Activated CD4-positive, alpha-beta T cell treated with anti-CD3 and anti-CD28 coated beads for 4 hours (primary cell): Measurements from ENCODE around the gene WDR18.
"Not testable (repeated sequence)": the region's sequence is repeated elsewhere in the genome, so short reads cannot be mapped to it uniquely, and the experiment has no call there.

Source experiments
- DNase-seq, 2 donors: peaks; one replicate each; pipeline ENCODE4 v3.0.0-alpha.2; 2020

WDR18 gene

GRCh38 chr19:1025080-1025479 lies 40.9 kb downstream of the WDR18 start:
- DNase-seq = not testable (repeated sequence)

GRCh38 chr19:1025960-1026782 lies 42.0 kb downstream of the WDR18 start, which contains the start of gene CNN2:
TSS of gene CNN2 (plus strand) at chr19:1026608. CDS start at chr19:1026662, 54 bp downstream.
- DNase-seq = peak; percentile 59 to 60

GRCh38 chr19:1026783-1027649 lies 42.9 kb downstream of the WDR18 start:
- DNase-seq = no peak

- DNase-seq = no peak
These were observed 43.5 kb downstream of the WDR18 start for GRCh38 chr19:1027650-1028061.

- DNase-seq = peak in 1 of 2 donors; percentile 57
These were observed 44.1 kb downstream of the WDR18 start for GRCh38 chr19:1028062-1028926.

GRCh38 chr19:1032264-1032867 lies 48.2 kb downstream of the WDR18 start:
- no peak for DNase-seq

- DNase-seq = no peak
These were observed 52.0 kb downstream of the WDR18 start for GRCh38 chr19:1035998-1036621.

- no peak for DNase-seq
These were observed 53.5 kb downstream of the WDR18 start for GRCh38 chr19:1037621-1038064.

- DNase-seq = no peak
These were observed 55.0 kb downstream of the WDR18 start for GRCh38 chr19:1038978-1039645.

GRCh38 chr19:1039646-1040475 lies 55.7 kb downstream of the WDR18 start, which contains the start of gene ABCA7:
TSS of gene ABCA7 (plus strand) at chr19:1040107. CDS start at chr19:1041362, 1,255 bp downstream.
- DNase-seq = peak; percentile 97 to 100

- peak; percentile 87 to 90 for DNase-seq
These were observed 56.5 kb downstream of the WDR18 start for GRCh38 chr19:1040476-1041271.

GRCh38 chr19:1041272-1041834 lies 57.2 kb downstream of the WDR18 start:
- no peak for DNase-seq

GRCh38 chr19:1041835-1042685 lies 57.9 kb downstream of the WDR18 start:
- no peak for DNase-seq

GRCh38 chr19:1042689-1043511 lies 58.8 kb downstream of the WDR18 start:
- no peak for DNase-seq
